ENCODE data around the gene HUWE1.
"Not testable (repeated sequence)": the region's sequence is repeated elsewhere in the genome, so short reads cannot be mapped to it uniquely, and the experiment has no call there.

The HUWE1 gene

DNA sequence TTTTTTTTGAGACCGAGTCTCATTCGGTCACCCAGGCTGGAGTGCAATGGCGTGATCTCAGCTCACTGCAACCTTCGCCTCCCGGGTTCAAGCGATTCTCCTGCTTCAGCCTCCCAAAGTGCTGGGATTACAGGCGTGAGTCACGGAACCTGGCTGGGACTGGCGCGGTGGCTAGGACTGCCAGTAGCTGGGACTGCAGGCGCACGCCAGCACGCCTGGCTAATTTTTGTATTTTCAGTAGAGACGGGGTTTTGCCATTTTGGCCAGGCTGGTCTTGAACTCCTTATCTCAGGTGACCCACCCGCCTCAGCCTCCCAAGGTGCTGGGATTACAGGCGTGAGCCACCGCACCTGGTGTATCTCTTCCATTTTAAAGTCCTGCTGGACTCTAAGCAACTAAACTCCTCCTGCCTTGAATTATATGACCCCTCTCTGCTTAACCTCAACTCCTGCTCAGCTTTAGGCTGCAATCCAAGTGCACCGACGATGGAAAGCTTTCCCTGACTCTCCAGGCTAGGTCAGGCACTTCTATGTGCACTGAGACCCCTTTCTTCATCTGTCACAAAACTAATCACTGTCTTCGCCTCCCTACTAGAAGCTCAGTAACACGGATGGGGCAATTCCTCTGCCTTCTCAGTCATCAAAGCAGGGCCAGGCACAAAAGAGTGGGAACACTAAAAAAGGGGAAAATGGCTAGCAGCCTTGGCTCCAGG, 155.1 kb downstream of the HUWE1 start:
- not testable (repeated sequence) for DNase-seq (ENCODE audit: low read depth in 3 of 3)

DNA sequence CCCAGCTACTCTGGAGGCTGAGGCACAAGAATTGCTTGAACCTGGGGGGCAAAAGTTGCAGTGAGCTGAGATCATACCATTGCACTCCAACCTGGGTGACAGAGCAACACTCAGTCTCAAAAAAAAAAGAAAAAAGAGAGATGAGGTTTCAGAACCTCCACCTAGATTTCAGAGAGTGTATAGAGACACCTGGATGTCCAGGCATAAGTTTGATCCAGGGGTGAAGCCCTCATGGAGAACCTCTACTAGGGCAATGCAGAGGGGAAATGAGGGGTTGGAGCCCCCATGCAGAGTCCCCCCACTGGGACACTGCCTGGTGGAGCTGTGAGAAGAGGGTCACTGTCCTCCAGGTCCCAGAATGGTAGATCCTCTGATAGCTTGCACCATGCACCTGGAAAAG, 159.5 kb downstream of the HUWE1 start:
- no peak for DNase-seq (ENCODE audit: low read depth in 3 of 3)

DNA sequence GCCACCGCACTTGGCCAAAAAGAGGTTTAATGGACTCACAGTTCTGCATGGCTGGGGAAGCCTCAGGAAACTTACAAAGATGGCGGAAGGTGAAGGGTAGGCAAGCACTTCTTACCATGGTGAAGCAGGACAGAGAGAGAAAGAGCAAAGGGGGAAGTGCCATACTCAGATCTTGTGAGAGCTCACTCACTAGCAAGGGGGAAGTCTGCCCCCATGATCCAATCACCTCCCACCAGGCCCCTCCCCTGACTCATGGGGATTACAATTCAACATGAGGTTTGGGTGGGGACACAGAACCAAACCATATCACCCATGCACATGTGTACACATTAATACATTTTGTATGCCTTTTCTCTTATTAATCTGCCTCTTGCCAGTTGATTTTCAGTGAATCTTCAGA, 175.2 kb downstream of the HUWE1 start:
- no peak for DNase-seq (ENCODE audit: low read depth in 3 of 3)

DNA sequence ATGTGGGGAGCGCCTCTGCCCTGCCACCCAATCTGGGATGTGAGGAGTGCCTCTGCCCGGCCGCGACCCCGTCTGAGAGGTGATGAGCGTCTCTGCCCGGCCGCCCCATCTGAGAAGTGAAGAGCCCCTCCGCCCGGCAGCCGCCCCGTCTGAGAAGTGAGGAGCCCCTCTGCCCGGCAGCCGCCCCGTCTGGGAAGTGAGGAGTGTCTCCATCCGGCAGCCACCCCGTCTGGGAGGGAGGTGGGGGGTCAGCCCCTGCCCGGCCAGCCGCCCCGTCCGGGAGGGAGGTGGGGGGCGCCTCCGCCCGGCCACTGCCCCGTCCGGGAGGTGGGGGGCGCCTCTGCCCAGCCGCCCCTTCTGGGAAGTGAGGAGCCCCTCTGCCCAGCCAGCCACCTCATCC, 182.5 kb downstream of the HUWE1 start:
- DNase-seq (ENCODE audit: low read depth in 3 of 3), result not testable (repeated sequence)

DNA sequence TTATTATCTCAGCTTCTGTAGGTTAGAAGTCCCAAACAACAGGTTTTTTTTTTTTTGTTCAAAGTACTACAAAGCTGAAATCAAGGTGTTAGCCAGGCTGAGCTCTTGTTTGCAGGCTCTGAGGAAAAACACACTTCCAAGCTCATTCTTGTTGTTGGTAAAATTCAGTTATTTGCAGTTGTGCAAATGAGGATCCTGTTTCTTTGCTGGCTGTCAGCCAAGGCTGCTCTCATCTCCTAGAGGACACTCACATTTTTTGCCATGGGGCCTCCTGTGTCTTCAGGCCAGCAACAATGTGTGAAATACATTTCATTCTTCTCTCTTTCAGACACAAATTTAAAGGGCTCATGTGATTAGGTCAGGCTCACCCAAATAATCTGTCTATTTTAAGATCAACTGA, 192.1 kb downstream of the HUWE1 start:
- no peak for DNase-seq (ENCODE audit: low read depth in 3 of 3)

DNA sequence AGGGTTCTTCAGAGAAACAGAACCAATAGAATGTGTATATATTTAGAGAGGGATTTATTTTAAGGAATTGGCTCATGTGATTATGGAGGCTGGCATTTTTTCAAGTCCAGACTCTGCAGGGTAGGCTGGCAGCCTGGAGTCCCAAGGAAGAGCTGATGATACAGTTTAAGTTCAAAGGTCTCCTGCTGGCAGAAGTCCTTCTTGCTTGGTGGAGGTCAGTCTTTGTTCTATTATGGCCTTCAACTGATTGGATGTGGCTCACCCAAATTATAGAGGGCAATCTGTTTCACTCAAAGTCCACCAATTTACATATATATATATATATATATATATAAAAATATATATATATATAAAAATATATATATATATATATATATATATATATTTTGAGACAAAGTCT, 200.2 kb downstream of the HUWE1 start:
- DNase-seq (ENCODE audit: low read depth in 3 of 3), result no peak

DNA sequence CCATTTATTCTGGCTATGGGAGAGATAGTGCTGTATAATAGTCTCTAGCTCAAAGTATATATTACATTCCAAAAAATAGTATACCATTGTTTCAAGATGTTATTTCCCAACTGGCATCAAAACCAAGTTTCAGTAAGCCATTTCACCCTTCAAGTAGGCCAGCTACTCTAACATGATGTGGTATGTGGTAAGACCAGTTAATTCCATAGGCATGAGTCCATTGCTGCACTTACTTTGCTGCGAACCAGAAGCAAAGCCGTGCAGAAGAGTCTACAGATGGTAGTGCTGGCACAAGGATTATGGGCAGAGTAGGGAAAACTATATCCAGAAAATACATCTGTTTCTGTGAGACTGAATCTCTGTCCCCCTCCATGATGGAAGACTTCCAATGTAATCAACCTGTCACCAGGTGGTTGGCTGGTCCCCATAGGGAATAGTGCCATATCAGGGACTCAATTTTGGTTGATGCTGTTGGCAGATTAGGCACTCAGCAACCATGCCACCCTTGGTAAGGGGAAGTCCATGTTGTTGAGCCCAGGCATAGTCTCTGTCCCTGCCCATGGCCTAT, 202.6 kb downstream of the HUWE1 start:
- no peak for DNase-seq (ENCODE audit: low read depth in 3 of 3)

DNA sequence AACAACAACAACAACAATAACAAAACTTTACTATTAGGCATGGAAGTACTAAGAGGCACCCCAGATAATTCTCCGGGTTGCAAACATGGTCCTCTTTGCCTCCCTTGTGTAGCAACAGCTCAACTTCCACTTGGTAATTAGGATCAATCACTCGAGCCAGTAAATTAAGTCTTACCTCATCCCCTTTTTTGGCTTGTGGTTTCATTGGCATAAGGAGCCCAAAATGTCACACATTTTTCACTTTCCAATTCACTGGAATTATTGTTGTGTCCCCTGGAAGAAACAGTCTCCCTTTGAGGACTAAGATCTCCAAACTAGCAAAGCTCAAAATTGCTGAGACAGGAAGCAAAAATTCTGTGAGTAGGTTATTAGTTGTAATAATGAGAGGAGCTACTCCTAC, 203.1 kb downstream of the HUWE1 start:
- no peak for DNase-seq (ENCODE audit: low read depth in 3 of 3)
